Cerebellar cortex (tissue), 1 donor: ENCODE results near the gene MAD1L1.
"Not testable (repeated sequence)": the region's sequence is repeated elsewhere in the genome, so short reads cannot be mapped to it uniquely, and the experiment has no call there.

Experiments used
- DNase-seq: peaks from one replicate; pipeline ENCODE4 v3.0.0-alpha.2; 2015; ENCODE audit warnings: low spot score

The MAD1L1 gene

GRCh38 chr7:1971946-1972654 lies 260.6 kb downstream of the MAD1L1 start:
- DNase-seq = no peak

GRCh38 chr7:1970895-1971294 lies 261.9 kb downstream of the MAD1L1 start:
- no peak for DNase-seq

GRCh38 chr7:1970285-1970660 lies 262.5 kb downstream of the MAD1L1 start:
- DNase-seq = not testable (repeated sequence)

GRCh38 chr7:1969459-1970284 lies 263.1 kb downstream of the MAD1L1 start:
- no peak for DNase-seq

GRCh38 chr7:1968397-1969111 lies 264.2 kb downstream of the MAD1L1 start:
- no peak for DNase-seq

GRCh38 chr7:1967512-1968396 lies 265.0 kb downstream of the MAD1L1 start:
- no peak for DNase-seq

- peak; percentile 70 for DNase-seq
Observed at GRCh38 chr7:1966631-1967200, 266.0 kb downstream of the MAD1L1 start.

- DNase-seq = peak; percentile 72
Observed at GRCh38 chr7:1965579-1966294, 267.0 kb downstream of the MAD1L1 start.

- no peak for DNase-seq
Observed at GRCh38 chr7:1964913-1965578, 267.7 kb downstream of the MAD1L1 start.

- DNase-seq = no peak
Observed at GRCh38 chr7:1964211-1964912, 268.4 kb downstream of the MAD1L1 start.

GRCh38 chr7:1963575-1963974 lies 269.2 kb downstream of the MAD1L1 start:
- no peak for DNase-seq

GRCh38 chr7:1961701-1962276 lies 271.0 kb downstream of the MAD1L1 start:
- DNase-seq = no peak

- no peak for DNase-seq
Observed at GRCh38 chr7:1959305-1959704, 273.4 kb downstream of the MAD1L1 start.

GRCh38 chr7:1957471-1958225 lies 275.1 kb downstream of the MAD1L1 start:
- DNase-seq = no peak

- DNase-seq = no peak
Observed at GRCh38 chr7:1956611-1957470, 275.9 kb downstream of the MAD1L1 start.

GRCh38 chr7:1956141-1956540 lies 276.6 kb downstream of the MAD1L1 start:
- no peak for DNase-seq

GRCh38 chr7:1954366-1955004 lies 278.3 kb downstream of the MAD1L1 start:
- no peak for DNase-seq
